IPS DF 19.7 (cell line): ENCODE results near the gene NELFB.

Source experiments
- DNase-seq: peaks from one replicate; pipeline ENCODE4 v3.0.0-alpha.2; 2013; ENCODE audit warnings: low read depth, low spot score

Gene NELFB

DNA sequence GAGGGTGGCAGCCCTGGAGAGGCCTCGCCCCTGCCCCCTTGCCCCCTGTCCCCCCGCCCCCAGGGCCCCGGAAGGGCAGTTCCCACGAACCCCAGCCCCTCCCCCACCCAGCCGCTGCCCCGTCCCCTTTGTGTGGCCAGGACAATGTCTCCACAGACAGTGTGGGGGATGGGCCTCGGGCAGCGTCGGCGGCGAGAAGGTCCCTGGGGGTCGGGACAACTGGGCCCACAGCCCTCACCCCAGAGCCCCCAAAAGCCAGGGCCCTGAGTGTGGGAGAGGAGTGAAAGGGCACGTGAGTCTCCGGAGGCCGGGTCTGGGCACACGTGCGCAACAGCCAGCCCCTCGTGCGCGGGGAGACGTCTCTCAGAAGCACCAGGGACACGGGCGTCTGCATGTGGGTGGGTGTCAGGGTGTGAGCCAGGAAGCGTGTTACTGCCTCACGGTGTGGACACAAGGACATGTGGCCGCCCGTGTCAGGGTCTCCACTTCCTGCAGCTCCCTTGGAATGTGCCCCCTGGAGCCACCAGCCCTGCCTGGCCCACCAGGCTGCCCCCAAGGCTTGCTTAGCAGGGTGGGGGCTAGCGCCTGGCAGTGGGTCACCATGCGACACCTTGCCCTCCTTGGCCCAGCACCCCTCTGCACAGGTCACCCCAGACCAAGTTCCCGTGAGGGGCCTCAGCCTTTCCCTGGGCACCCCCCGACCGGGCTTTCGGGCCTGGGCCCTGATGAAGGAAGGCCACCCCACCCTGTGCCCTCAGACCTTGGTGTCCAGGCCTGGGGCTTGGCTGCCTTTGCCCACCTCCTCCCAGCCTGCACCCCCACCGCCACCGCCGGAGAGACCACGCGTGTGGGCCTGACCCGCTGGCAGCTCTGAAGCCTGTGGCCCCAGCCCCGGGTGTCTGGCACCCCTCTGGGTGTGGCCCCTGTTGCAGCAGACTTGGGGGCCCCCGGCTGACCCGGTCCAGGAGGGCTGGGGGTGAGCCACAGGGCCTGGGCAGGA, 59.7 kb downstream of the NELFB start:
- DNase-seq = no peak

DNA sequence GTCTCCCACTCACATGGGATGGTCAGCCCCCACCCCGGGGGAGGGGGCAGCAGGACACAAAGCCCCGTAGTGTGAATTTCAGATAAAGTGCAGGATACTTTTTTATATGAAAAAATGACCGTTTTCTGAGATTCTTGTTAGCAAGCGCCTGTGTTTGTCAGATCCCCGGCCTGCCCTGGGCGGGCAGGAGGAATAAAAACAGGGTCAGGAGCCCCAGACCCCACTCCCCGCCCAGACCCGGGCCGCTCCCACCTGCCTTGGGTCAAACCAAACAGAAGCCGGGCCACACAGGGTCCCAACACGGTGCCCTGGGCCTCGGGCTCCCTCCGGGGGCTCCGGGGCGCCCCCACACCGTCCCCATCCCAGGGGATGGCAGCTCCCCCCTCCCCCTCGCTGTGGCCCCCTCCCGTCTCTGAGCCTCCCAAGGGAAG, 60.5 kb downstream of the NELFB start:
- no peak for DNase-seq

- no peak for DNase-seq
Observed at GRCh38 chr9:137316012-137316981, 61.2 kb downstream of the NELFB start.

DNA sequence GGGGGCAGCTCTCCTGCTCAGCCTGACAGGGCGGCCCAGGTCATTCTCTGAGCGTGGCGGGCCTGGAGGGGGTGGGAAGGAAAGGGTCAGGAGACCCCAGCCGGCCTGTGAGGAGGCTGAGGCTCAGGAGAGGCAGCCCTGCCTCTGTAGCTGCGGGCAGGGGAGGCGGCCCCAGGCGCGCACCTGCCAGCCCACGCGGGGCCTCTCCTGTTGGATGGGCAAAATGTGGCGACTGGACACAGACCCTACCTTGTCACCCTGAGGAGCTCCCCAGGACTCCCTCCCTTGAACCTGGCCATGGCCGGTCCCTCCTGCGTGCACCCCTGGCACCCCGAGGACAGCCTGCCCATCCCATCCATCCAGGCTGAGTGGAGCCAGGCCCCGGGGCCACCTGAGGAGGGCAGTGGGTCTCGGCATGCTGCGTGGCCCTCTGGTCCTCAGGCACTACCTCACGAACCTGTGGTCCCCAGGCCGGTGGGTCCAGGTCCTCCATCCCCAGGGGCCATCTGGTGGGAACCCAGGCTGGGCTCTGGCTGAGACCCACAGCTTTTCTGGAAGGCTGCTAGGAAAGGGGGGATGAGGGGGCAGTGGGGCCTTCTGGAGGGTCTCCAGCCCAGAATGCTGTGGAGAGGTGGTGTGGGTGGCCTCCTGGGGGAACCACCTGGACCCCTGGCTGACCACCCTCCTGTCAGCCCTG, 62.0 kb downstream of the NELFB start:
- no peak for DNase-seq

GRCh38 chr9:137317718-137318511, 62.8 kb downstream of the NELFB start:
- DNase-seq = no peak

DNA sequence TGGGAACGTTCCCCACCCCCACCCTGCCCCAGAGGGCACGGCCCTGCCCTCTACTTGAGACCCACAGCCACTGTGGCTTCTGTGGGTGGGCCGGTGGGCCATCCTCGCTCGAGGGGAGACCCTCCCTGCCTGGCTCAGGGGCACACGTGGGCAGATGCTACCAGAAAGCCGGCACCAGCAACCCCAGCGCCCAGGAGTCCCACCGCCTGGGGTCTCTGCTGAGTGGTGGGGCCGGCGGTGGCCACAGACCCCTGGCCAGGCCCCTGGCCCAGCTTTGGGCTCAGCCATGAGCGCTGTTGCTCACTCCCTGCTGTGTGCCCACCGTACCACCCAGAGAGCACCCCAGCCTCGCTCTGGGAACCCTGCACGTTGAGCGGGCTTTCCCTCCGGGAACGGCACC, 63.5 kb downstream of the NELFB start:
- no peak for DNase-seq

DNA sequence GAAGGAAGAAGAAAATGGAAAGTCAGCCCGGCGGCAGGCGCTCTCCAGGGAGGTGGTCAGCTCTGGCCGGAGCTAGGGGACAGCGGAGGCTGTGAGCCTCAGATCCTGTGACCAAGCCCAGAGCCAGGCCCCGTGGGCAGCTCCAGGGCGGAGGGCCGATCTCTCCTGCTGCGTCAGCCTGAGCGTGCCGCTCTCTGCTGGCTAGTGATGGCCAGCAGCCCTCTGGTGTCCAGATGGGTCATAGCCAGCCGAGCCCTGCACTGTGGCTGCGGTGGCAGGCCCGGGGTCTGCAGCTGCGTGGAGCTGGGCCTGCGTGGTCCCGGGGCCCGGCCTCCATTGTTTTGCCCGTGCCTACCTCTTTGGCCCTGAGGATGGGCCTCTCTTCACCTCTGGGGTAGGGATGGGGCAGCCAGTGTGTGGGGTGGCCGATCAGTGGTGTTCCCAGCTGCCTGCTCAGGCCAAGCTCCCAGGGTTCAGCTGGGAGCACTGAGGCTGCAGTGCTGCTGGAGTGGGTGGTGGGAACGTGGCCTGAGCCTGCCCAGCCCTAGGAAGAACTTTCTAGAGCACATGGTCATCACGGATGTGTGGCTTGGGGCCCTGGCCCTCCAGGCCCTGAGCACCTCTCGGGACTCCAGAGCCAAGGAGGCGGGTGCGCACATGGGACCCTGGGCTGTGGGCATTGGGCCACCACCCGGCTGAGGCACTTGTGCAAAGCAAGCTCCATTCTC, 64.0 kb downstream of the NELFB start:
- DNase-seq = no peak

- no peak for DNase-seq
Observed at GRCh38 chr9:137319739-137320551, 64.8 kb downstream of the NELFB start.

DNA sequence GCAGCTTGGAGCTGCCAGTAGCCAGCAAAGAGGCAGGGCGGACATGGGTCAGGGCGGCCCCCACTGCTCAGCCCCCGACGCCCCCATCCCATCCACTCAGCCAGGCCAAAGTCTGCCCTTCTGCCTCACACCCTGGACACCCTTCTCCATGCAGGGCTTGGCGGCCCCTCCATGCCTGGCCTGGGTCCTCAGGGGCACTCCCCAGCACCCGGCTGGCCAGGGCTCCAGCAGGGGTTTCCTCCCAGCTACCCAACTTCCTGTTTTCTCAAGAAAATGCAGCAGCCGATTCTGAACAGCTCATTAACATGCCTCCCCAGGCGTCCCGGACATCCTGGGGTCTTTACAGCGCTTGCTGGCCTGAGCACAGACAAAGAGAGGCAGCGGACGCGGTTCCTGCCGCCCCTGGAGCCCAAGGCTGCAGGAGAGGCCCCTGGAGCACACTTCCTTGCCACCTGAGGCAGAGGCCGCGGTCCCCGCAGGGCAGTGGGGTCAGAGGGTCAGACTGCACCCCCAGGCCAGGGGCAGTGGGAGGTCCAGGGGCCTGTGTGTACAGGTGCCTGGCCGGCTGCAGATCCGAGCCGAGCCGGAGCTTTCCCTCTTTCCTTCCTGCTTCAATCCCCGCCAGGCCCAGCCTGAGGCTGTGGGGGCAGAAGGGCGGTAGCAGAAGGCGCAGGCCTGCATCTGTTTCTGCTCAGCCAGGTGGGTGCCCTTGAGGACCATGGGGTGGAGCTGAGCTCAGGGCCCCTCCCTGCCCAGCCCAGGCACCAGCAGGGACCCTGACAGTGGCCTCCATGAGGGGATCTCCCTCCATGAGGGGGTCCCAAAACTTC, 65.6 kb downstream of the NELFB start:
- no peak for DNase-seq

GRCh38 chr9:137321726-137322361, 66.7 kb downstream of the NELFB start:
- no peak for DNase-seq
